Astrocyte (in vitro differentiated cells and primary cell): ENCODE results near the gene FER. TPM values are rescaled to one million over a fixed set of nuclear protein-coding genes. Genes with fewer than 3 reads are reported as not detected.
A peak's percentile ranks its signal among the peaks of the same experiment; 100 is the strongest.

Source experiments
- DNase-seq: peaks from one replicate; pipeline ENCODE4 v3.0.0-alpha.2; 2010; ENCODE audit warnings: low read depth
- FAIRE-seq: peaks from 2 replicates; lab custom pipeline; 2011; peaks lifted over from hg19 to GRCh38; lab: Jason Lieb, UNC
- H2AFZ ChIP-seq: 2 replicates; pipeline ENCODE4 v1.6.0; 2012; ENCODE audit warnings: low read depth, low read length, inconsistent platforms
- H3K27ac ChIP-seq: 2 replicates; pipeline ENCODE4 v1.5.1; 2011; ENCODE audit warnings: low read depth, low read length, inconsistent platforms
- H3K27me3 ChIP-seq: 2 replicates; pipeline ENCODE4 v1.6.0; 2011; ENCODE audit warnings: low read length, inconsistent platforms; ENCODE audit not compliant: insufficient read depth
- H3K36me3 ChIP-seq: 2 replicates; pipeline ENCODE4 v1.5.1; 2011; ENCODE audit warnings: low read length, inconsistent platforms; ENCODE audit not compliant: insufficient read depth
- H3K4me1 ChIP-seq: 2 replicates; pipeline ENCODE4 v1.5.1; 2011; ENCODE audit warnings: low read length, inconsistent platforms; ENCODE audit not compliant: insufficient read depth
- H3K4me2 ChIP-seq: 2 replicates; pipeline ENCODE4 v1.6.0; 2012; ENCODE audit warnings: low read length, inconsistent platforms
- H3K4me3 ChIP-seq: 2 replicates; pipeline ENCODE4 v1.5.1; 2011; ENCODE audit warnings: low read depth, mild to moderate bottlenecking, low read length, inconsistent platforms; ENCODE audit not compliant: insufficient read depth
- H3K79me2 ChIP-seq: 2 replicates; pipeline ENCODE4 v1.6.0; 2012; ENCODE audit warnings: mild to moderate bottlenecking, low read length, inconsistent platforms; ENCODE audit not compliant: insufficient read depth
- H3K9ac ChIP-seq: 2 replicates; pipeline ENCODE4 v1.6.0; 2012; ENCODE audit warnings: mild to moderate bottlenecking, low read length, inconsistent platforms
- H3K9me3 ChIP-seq: 2 replicates; pipeline ENCODE4 v1.5.1; 2012; ENCODE audit warnings: low read depth, mild to moderate bottlenecking, low read length, inconsistent platforms; ENCODE audit not compliant: insufficient read depth
- H4K20me1 ChIP-seq: 2 replicates; pipeline ENCODE4 v1.6.0; 2012; ENCODE audit warnings: low read length, inconsistent platforms; ENCODE audit not compliant: insufficient read depth
- H3K27ac Mint-ChIP-seq: one replicate; pipeline ENCODE4 v1.8.0; 2021; ENCODE audit warnings: mild to moderate bottlenecking, mixed read lengths; ENCODE audit not compliant: unreplicated experiment
- H3K27me3 Mint-ChIP-seq: one replicate; pipeline ENCODE4 v1.8.0; 2021; ENCODE audit warnings: low read depth, mixed read lengths; ENCODE audit not compliant: unreplicated experiment
- H3K36me3 Mint-ChIP-seq: one replicate; pipeline ENCODE4 v1.8.0; 2021; ENCODE audit warnings: low read depth, mixed read lengths; ENCODE audit not compliant: unreplicated experiment
- H3K4me1 Mint-ChIP-seq: one replicate; pipeline ENCODE4 v1.8.0; 2021; ENCODE audit warnings: low read depth, mixed read lengths; ENCODE audit not compliant: unreplicated experiment
- H3K4me3 Mint-ChIP-seq: one replicate; pipeline ENCODE4 v1.8.0; 2021; ENCODE audit warnings: mild to moderate bottlenecking, moderate library complexity, mixed read lengths; ENCODE audit not compliant: unreplicated experiment
- H3K9me3 Mint-ChIP-seq: one replicate; pipeline ENCODE4 v1.8.0; 2021; ENCODE audit warnings: mild to moderate bottlenecking, mixed read lengths; ENCODE audit not compliant: unreplicated experiment
- CTCF ChIP-seq: IDR thresholded peaks from 2 replicates; pipeline ENCODE4 v1.5.1; 2011; ENCODE audit warnings: low read depth, mild to moderate bottlenecking, inconsistent platforms, low read length, moderate library complexity; ENCODE audit not compliant: insufficient read depth
- EZH2 ChIP-seq: IDR thresholded peaks from 2 replicates; pipeline ENCODE4 v1.6.1; 2012; ENCODE audit warnings: mild to moderate bottlenecking, low read length, inconsistent platforms; ENCODE audit not compliant: insufficient read depth
- total RNA-seq: library from RNA; stranded (reverse); gene quantifications from 2 replicates; pipeline ENCODE4 v1.2.1, GENCODE V29; 2021

FER gene
- total RNA-seq, 1 donor from 2014 or later: 21.6 TPM

GRCh38 chr5:109121225-109121624 is 373.5 kb downstream of the FER start:
- no peaks in the 10 kb centered on the region for H3K27me3 ChIP-seq
- DNase-seq: no peak

GRCh38 chr5:109125755-109126429 is 378.2 kb downstream of the FER start:
- Histone ChIP-seq H4K20me1 (no peaks in the 10 kb centered on the region), H3K27ac (no peak overlapping the region), H3K4me1 (no peaks in the 10 kb centered on the region), H3K4me2 (no peak overlapping the region), H3K27me3 (no peaks in the 10 kb centered on the region), H3K9ac (no peak overlapping the region), H2AFZ (no peak overlapping the region), H3K4me3 (no peak overlapping the region), H3K9me3 (no peaks in the 10 kb centered on the region), H3K36me3 (no peaks in the 10 kb centered on the region), H3K79me2 (no peaks in the 10 kb centered on the region)
- H3K4me3 Mint-ChIP-seq: no peak overlapping the region
- peaks cover 5% of the 10 kb centered on the region for H3K9me3 Mint-ChIP-seq
- no peak for FAIRE-seq
- TF ChIP-seq CTCF (no peak), EZH2 (no peak)
- no peaks in the 10 kb centered on the region for H3K4me1 Mint-ChIP-seq
- DNase-seq: no peak
- H3K36me3 Mint-ChIP-seq: no peaks in the 10 kb centered on the region
- H3K27me3 Mint-ChIP-seq: no peaks in the 10 kb centered on the region
- no peak overlapping the region for H3K27ac Mint-ChIP-seq

More at GRCh38 chr5:109121225-109121624, 373.5 kb downstream of the FER start:
- Mint-ChIP-seq H3K4me3 (no peak overlapping the region), H3K27ac (no peak overlapping the region), H3K36me3 (no peaks in the 10 kb centered on the region), H3K27me3 (no peaks in the 10 kb centered on the region), H3K4me1 (no peaks in the 10 kb centered on the region), H3K9me3 (peaks cover 8% of the 10 kb centered on the region)
- Histone ChIP-seq H3K4me2 (no peak overlapping the region), H3K9me3 (no peaks in the 10 kb centered on the region), H3K79me2 (no peaks in the 10 kb centered on the region), H2AFZ (no peak overlapping the region), H3K4me1 (no peaks in the 10 kb centered on the region), H3K9ac (no peak overlapping the region), H3K36me3 (no peaks in the 10 kb centered on the region), H3K4me3 (no peak overlapping the region), H3K27ac (no peak overlapping the region), H4K20me1 (no peaks in the 10 kb centered on the region)
- no peak for FAIRE-seq
- TF ChIP-seq CTCF (no peak), EZH2 (no peak)

- Histone ChIP-seq H3K27me3 (no peaks in the 10 kb centered on the region), H3K9me3 (no peaks in the 10 kb centered on the region), H3K9ac (no peak overlapping the region), H3K79me2 (no peaks in the 10 kb centered on the region), H3K4me1 (no peaks in the 10 kb centered on the region), H3K4me2 (no peak overlapping the region), H3K4me3 (no peak overlapping the region), H2AFZ (no peak overlapping the region), H3K27ac (no peak overlapping the region), H3K36me3 (no peaks in the 10 kb centered on the region), H4K20me1 (no peaks in the 10 kb centered on the region)
- FAIRE-seq (peak; percentile 80), DNase-seq (no peak)
- no peak overlapping the region for H3K27ac Mint-ChIP-seq
- no peaks in the 10 kb centered on the region for H3K27me3 Mint-ChIP-seq
- no peaks in the 10 kb centered on the region for H3K4me1 Mint-ChIP-seq
- H3K36me3 Mint-ChIP-seq: no peaks in the 10 kb centered on the region
- no peak for TF ChIP-seq EZH2
- TF ChIP-seq CTCF: no peak
- H3K9me3 Mint-ChIP-seq: no peaks in the 10 kb centered on the region
- no peak overlapping the region for H3K4me3 Mint-ChIP-seq
These were observed 378.8 kb downstream of the FER start for GRCh38 chr5:109126481-109126880.
